ENCODE results near the gene STK25. TPM values are rescaled to one million over a fixed set of nuclear protein-coding genes. Genes with fewer than 3 reads are reported as not detected.

STK25 gene
- total and polyA plus RNA-seq, 10 of the 15 experiments (the other 5 are each of a cell fraction or from before 2014, with no cell fraction given), result 6.0 to 154 (median 89.3) TPM

DNA sequence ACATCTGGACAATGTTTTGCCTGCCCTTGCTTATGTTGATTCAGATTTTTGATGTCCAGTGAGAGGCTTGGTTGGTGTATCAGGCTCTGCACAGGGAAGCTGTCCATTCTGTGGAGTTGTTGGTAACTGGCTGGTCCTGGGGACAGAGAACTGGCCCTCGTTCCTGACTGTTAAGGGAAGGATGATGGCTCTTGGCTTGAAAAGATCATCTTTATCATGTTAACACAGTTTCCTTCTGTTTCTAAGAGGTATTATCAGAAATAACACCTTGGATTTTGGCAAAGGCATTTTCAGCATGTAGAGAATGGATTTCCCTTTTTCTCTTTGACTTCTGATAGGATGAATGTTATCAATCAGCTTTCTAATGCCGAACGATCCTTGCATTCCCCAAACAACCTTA, 19.3 kb downstream of the STK25 start (continued):
- TF ChIP-seq, protein P1, sequence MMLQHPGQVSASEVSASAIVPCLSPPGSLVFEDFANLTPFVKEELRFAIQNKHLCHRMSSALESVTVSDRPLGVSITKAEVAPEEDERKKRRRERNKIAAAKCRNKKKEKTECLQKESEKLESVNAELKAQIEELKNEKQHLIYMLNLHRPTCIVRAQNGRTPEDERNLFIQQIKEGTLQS (IDR thresholded peaks at IDR 0.05; ENCODE audit: borderline replicate concordance, extremely low read depth, low read depth, low read length), result no peak
- no peak for TF ChIP-seq HCFC1 (IDR thresholded peaks at IDR 0.05; ENCODE audit: low read length)

DNA sequence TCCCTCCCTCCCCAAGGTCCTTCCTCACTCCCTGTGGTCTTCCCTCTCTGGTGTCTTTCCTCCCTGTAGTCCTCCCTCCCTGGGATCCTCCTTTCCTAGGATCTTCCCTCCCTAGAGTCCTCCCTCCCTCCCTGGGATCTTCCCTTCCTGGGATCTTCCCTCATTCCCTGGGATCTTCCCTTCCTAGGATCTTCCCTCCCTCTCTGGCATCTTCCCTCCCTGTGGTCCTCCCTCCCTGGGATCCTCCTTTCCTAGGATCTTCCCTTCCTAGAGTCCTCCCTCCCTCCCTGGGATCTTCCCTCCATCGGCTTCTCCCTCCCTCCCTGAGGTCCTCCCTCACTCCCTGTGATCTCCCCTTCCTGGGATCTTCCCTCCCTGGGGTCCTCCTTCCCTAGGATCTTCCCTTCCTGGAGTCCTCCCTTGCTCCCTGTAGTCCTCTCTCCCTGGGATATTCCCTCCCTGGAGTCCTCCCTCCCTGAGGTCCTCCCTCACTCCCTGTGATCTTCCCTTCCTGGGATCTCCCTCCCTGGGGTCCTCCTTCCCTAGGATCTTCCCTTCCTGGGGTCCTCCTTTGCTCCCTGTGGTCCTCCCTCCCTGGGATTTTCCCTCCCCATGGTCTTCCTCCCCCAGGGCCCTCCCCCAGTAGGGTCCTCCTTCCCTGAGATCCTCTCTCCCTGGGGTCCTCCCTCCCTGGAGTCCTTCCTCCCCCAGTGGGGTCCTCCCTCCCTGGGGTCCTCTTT, 23.0 kb downstream of the STK25 start:
- FAIRE-seq, result no peak
- intact Hi-C loops (cut with micrococcal nuclease; ENCODE audit: unreplicated experiment), result no loop called here
- Histone ChIP-seq H3K9ac (ENCODE audit: control insufficient read depth, insufficient read depth, low read length) (no peak overlapping the region), H3K4me1 (ENCODE audit: control insufficient read depth, insufficient read depth, low read length) (no peaks in the 10 kb centered on the region), H3K27me3 (replicated peaks in 1 of 2; ENCODE audit: control insufficient read depth in 2 of 2, insufficient read depth in 2 of 2, low read length in 1 of 2) (no peaks in the 10 kb centered on the region), H4K20me1 (ENCODE audit: control insufficient read depth, insufficient read depth) (no peaks in the 10 kb centered on the region), H2AFZ (ENCODE audit: control insufficient read depth, low read depth, low read length) (no peak overlapping the region), H3K9me3 (replicated peaks; ENCODE audit: control insufficient read depth, insufficient read depth, low read length) (no peaks in the 10 kb centered on the region), H3K4me3 (no peak overlapping the region), H3K27ac (ENCODE audit: control insufficient read depth, insufficient read depth) (no peak overlapping the region), H3K79me2 (ENCODE audit: control insufficient read depth, insufficient read depth, low read length) (no peaks in the 10 kb centered on the region), H3K4me2 (ENCODE audit: control insufficient read depth, insufficient read depth) (no peak overlapping the region), H3K36me3 (ENCODE audit: control insufficient read depth in 2 of 2, insufficient read depth in 2 of 2, low read length in 1 of 2) (no peaks in the 10 kb centered on the region; a peak in 1 of 4 replicates)
- 80% methylated on average over 1 of the region's 1 CpG for WGBS (ENCODE audit: insufficient coverage, insufficient replicate concordance, low lambda C conversion rate, missing lambda C conversion rate)
- TF ChIP-seq EED (IDR thresholded peaks at IDR 0.05; ENCODE audit: low read depth) (0 out of 2 replicates have a peak, but pooled peaks have one; percentile 15), NFXL1 (IDR thresholded peaks at IDR 0.05; ENCODE audit: borderline replicate concordance) (peak; percentile 49), YY1 (IDR thresholded peaks at IDR 0.05; ENCODE audit: low read depth, low read length) (no peak)
- POLR2A ChIA-PET, result interaction anchor here (0.6 kb wide), 1 partner anchor 155 kb away, joined by 8 read pairs; no protein-coding TSS in a partner anchor
- RAD21 ChIA-PET (ENCODE audit: unreplicated experiment), result no interaction called here
- no TSS peak for BruUV-seq (replicated peaks)
- CTCF ChIA-PET, result no interaction called here
- in situ Hi-C loops (cut with MboI), result no loop called here
- ATAC-seq, result no peak
- DNase-seq (ENCODE audit: low read depth, low spot score), result no peak
- SMC1A ChIA-PET (ENCODE audit: uncharacterized antibody, unreplicated experiment), result no interaction called here

DNA sequence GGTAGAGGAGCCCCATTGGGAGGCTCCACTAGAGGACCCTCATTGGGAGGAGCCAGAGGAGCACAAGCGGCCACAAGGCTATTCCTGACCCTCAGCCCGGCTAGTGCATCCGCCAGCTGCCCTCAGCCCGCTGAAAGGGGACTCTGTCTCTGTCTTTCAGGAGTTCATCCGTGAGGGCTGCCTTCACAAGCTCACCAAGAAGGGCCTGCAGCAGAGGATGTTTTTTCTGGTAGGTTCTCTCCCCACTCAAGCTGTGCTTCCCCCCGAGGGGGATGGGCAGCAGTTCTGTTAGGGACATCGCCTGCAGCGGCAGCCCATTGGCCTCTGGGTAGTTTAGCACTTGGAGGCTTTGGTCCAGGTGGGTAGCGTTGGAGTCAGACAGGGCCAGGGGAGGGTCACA, 25.1 kb downstream of the STK25 start:
- in situ Hi-C loops (cut with MboI) (no loop called here), intact Hi-C loops (cut with micrococcal nuclease; ENCODE audit: unreplicated experiment) (no loop called here)
- DNase-seq (ENCODE audit: low read depth, low spot score) (no peak), FAIRE-seq (no peak), ATAC-seq (no peak)
- CTCF ChIA-PET, result no interaction called here
- no TSS peak for BruUV-seq (replicated peaks)
- Histone ChIP-seq H3K4me1 (ENCODE audit: control insufficient read depth, insufficient read depth, low read length) (no peaks in the 10 kb centered on the region), H2AFZ (ENCODE audit: control insufficient read depth, low read depth, low read length) (no peak overlapping the region), H3K36me3 (ENCODE audit: control insufficient read depth in 2 of 2, insufficient read depth in 2 of 2, low read length in 1 of 2) (no peaks in the 10 kb centered on the region; a peak in 1 of 4 replicates), H4K20me1 (ENCODE audit: control insufficient read depth, insufficient read depth) (no peaks in the 10 kb centered on the region), H3K27ac (ENCODE audit: control insufficient read depth, insufficient read depth) (no peak overlapping the region), H3K9me3 (replicated peaks; ENCODE audit: control insufficient read depth, insufficient read depth, low read length) (no peaks in the 10 kb centered on the region), H3K79me2 (ENCODE audit: control insufficient read depth, insufficient read depth, low read length) (no peaks in the 10 kb centered on the region), H3K9ac (ENCODE audit: control insufficient read depth, insufficient read depth, low read length) (no peak overlapping the region), H3K27me3 (replicated peaks in 1 of 2; ENCODE audit: control insufficient read depth in 2 of 2, insufficient read depth in 2 of 2, low read length in 1 of 2) (no peaks in the 10 kb centered on the region), H3K4me3 (no peak overlapping the region), H3K4me2 (ENCODE audit: control insufficient read depth, insufficient read depth) (no peak overlapping the region)
- SMC1A ChIA-PET (ENCODE audit: uncharacterized antibody, unreplicated experiment), result no interaction called here
- POLR2A ChIA-PET, result no interaction called here
- WGBS (ENCODE audit: insufficient coverage, insufficient replicate concordance, low lambda C conversion rate, missing lambda C conversion rate), result 81% methylated on average over 8 of the region's 9 CpGs
- RAD21 ChIA-PET (ENCODE audit: unreplicated experiment), result no interaction called here
- TF ChIP-seq RUNX3 (IDR thresholded peaks at IDR 0.05; ENCODE audit: low read length), result no peak
- TF ChIP-seq, protein P2, sequence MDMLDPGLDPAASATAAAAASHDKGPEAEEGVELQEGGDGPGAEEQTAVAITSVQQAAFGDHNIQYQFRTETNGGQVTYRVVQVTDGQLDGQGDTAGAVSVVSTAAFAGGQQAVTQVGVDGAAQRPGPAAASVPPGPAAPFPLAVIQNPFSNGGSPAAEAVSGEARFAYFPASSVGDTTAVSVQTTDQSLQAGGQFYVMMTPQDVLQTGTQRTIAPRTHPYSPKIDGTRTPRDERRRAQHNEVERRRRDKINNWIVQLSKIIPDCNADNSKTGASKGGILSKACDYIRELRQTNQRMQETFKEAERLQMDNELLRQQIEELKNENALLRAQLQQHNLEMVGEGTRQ (IDR thresholded peaks at IDR 0.05; ENCODE audit: borderline replicate concordance, low read depth, low read length), result no peak
- TF ChIP-seq, protein P3, sequence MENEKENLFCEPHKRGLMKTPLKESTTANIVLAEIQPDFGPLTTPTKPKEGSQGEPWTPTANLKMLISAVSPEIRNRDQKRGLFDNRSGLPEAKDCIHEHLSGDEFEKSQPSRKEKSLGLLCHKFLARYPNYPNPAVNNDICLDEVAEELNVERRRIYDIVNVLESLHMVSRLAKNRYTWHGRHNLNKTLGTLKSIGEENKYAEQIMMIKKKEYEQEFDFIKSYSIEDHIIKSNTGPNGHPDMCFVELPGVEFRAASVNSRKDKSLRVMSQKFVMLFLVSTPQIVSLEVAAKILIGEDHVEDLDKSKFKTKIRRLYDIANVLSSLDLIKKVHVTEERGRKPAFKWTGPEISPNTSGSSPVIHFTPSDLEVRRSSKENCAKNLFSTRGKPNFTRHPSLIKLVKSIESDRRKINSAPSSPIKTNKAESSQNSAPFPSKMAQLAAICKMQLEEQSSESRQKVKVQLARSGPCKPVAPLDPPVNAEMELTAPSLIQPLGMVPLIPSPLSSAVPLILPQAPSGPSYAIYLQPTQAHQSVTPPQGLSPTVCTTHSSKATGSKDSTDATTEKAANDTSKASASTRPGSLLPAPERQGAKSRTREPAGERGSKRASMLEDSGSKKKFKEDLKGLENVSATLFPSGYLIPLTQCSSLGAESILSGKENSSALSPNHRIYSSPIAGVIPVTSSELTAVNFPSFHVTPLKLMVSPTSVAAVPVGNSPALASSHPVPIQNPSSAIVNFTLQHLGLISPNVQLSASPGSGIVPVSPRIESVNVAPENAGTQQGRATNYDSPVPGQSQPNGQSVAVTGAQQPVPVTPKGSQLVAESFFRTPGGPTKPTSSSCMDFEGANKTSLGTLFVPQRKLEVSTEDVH (IDR thresholded peaks at IDR 0.05; ENCODE audit: low read depth, partially characterized antibody), result no peak
